DND-41 (cell line): ENCODE data around the gene EHD1.

Experiments used
- EZH2 ChIP-seq: IDR thresholded peaks from 3 replicates; pipeline ENCODE4 v1.6.1; 2012; ENCODE audit warnings: borderline replicate concordance, low read depth, mild to moderate bottlenecking, moderate library complexity, low read length, inconsistent platforms; ENCODE audit not compliant: severe bottlenecking
- TF ChIP-seq, protein P1 (sequence below): IDR thresholded peaks from 2 replicates; pipeline ENCODE4 v1.5.1; 2012; ENCODE audit warnings: borderline replicate concordance, low read length, moderate library complexity, mild to moderate bottlenecking; ENCODE audit not compliant: poor library complexity, severe bottlenecking; ENCODE audit errors: extremely low read depth

DNA sequence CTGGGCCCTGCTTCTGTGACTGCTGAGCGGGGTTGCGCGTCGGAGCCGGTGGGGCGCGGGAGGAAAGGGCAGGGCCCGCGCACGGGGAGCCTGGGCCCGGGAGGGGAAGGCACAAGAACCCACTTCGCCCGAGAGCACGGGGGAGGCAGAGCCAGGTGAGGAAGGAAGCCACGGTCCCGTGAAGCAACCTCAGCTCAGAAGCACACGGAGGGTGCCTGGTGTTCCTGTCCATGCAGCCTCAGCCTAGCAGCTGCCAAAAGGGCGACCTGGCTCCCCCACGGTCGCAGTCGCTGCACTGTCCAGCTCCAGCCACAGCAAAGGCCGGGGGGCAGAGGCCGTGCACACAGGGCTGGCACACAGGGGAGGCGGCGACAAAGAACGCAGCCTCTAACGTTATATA, 24.7 kb downstream of the EHD1 start:
- TF ChIP-seq, protein P1, sequence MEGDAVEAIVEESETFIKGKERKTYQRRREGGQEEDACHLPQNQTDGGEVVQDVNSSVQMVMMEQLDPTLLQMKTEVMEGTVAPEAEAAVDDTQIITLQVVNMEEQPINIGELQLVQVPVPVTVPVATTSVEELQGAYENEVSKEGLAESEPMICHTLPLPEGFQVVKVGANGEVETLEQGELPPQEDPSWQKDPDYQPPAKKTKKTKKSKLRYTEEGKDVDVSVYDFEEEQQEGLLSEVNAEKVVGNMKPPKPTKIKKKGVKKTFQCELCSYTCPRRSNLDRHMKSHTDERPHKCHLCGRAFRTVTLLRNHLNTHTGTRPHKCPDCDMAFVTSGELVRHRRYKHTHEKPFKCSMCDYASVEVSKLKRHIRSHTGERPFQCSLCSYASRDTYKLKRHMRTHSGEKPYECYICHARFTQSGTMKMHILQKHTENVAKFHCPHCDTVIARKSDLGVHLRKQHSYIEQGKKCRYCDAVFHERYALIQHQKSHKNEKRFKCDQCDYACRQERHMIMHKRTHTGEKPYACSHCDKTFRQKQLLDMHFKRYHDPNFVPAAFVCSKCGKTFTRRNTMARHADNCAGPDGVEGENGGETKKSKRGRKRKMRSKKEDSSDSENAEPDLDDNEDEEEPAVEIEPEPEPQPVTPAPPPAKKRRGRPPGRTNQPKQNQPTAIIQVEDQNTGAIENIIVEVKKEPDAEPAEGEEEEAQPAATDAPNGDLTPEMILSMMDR = no peak
- no peak for TF ChIP-seq EZH2
